Mesendoderm (in vitro differentiated cells): ENCODE data around the gene TECTB.

Experiments
- DNase-seq: peaks from one replicate; pipeline ENCODE4 v3.0.0; 2013
- H2AK5ac ChIP-seq: 2 replicates; pipeline ENCODE4 v1.6.1; 2013; ENCODE audit warnings: low read length, inconsistent platforms
- H2BK120ac ChIP-seq: 2 replicates; pipeline ENCODE4 v1.6.1; 2013; ENCODE audit warnings: low read depth, mild to moderate bottlenecking, low read length, moderate library complexity, mixed read lengths
- H2BK15ac ChIP-seq: replicated peaks from 2 replicates; pipeline ENCODE4 v1.6.1; 2013; ENCODE audit warnings: low read depth, mild to moderate bottlenecking, moderate library complexity
- H2BK5ac ChIP-seq: 2 replicates; pipeline ENCODE4 v1.6.1; 2013; ENCODE audit warnings: low read length, inconsistent platforms
- H3K18ac ChIP-seq: 2 replicates; pipeline ENCODE4 v1.6.1; 2013; ENCODE audit warnings: mild to moderate bottlenecking, low read length, mixed read lengths
- H3K23ac ChIP-seq: one replicate; pipeline ENCODE4 v1.6.1; 2013; ENCODE audit warnings: low read length
- H3K27ac ChIP-seq: 2 replicates; pipeline ENCODE4 v1.5.1; 2013; ENCODE audit warnings: low read depth, mild to moderate bottlenecking, inconsistent platforms, low read length, moderate library complexity
- H3K27me3 ChIP-seq: 2 replicates; pipeline ENCODE4 v1.6.1; 2013; ENCODE audit warnings: low read length, control low read depth, mild to moderate bottlenecking, inconsistent platforms; ENCODE audit not compliant: insufficient read depth, poor library complexity
- H3K36me3 ChIP-seq: 2 replicates; pipeline ENCODE4 v1.6.1; 2013; ENCODE audit warnings: low read length, inconsistent platforms; ENCODE audit not compliant: control insufficient read depth, insufficient read depth
- H3K4ac ChIP-seq: one replicate; pipeline ENCODE4 v1.6.1; 2013; ENCODE audit warnings: low read depth, mild to moderate bottlenecking, low read length, moderate library complexity
- H3K4me1 ChIP-seq: 2 replicates; pipeline ENCODE4 v1.6.1; 2013; ENCODE audit warnings: low read depth, low read length, inconsistent platforms; ENCODE audit not compliant: control insufficient read depth
- H3K4me2 ChIP-seq: 2 replicates; pipeline ENCODE4 v1.6.1; 2013; ENCODE audit warnings: low read length
- H3K4me3 ChIP-seq: 2 replicates; pipeline ENCODE4 v1.5.1; 2013; ENCODE audit warnings: mild to moderate bottlenecking, low read length
- H3K56ac ChIP-seq: one replicate; pipeline ENCODE4 v1.6.1; 2013; ENCODE audit warnings: low read length
- H3K79me1 ChIP-seq: 2 replicates; pipeline ENCODE4 v1.6.1; 2013; ENCODE audit warnings: low read length, inconsistent platforms
- H3K79me2 ChIP-seq: 2 replicates; pipeline ENCODE4 v1.6.1; 2013; ENCODE audit warnings: mild to moderate bottlenecking, low read length; ENCODE audit not compliant: control insufficient read depth, insufficient read depth
- H3K9ac ChIP-seq: 2 replicates; pipeline ENCODE4 v1.6.1; 2013; ENCODE audit warnings: low read length, inconsistent platforms
- H4K5ac ChIP-seq: one replicate; pipeline ENCODE4 v1.6.1; 2013; ENCODE audit warnings: low read length
- H4K8ac ChIP-seq: one replicate; pipeline ENCODE4 v1.6.1; 2013; ENCODE audit warnings: low read depth, mild to moderate bottlenecking, control low read depth, low read length, moderate library complexity
- WGBS: extraction: QIAGEN DNeasy Blood & Tissue Kit; methylation state at CpG from one replicate; pipeline ENCODE4 v1.1.7; 2013; ENCODE audit warnings: low lambda C conversion rate, missing lambda C conversion rate; ENCODE audit not compliant: insufficient coverage; ENCODE audit errors: extremely low coverage; 5-methylcytosine and 5-hydroxymethylcytosine counted together

The TECTB gene

DNA sequence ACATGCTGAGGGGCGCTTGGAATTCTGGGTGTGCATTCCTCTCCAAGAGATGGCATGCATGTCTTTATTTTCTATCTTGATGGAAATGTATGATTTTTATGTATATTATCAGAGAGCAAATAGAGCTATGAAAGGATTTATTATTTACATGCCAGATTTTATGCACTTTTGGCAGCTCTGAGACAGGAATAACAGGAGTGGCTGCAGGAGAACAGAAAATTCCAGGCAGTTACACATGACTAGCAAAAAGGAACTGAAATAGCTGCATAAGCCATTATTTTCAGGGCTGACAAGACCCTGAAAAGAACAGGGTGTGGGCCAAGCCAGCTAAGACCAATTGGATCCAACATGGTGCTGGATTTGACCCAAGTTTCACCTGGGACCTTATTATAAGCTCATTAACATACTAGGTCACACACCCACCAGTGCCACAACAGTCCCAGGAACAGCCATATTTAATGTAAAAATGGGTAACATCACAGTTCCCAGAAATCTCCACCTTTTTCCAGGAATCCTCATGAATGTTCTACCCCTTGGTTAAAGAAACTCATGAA is 47.5 kb downstream of the TECTB start:
- Histone ChIP-seq H3K9ac (no peak overlapping the region), H2BK15ac (no peak overlapping the region), H3K56ac (no peak overlapping the region), H3K79me2 (no peaks in the 10 kb centered on the region), H3K4me1 (no peaks in the 10 kb centered on the region), H3K4ac (no peak overlapping the region), H3K27me3 (no peaks in the 10 kb centered on the region), H2BK5ac (no peak overlapping the region), H3K23ac (no peak overlapping the region), H3K27ac (no peak overlapping the region), H3K4me2 (no peak overlapping the region), H4K5ac (no peak overlapping the region), H3K79me1 (no peaks in the 10 kb centered on the region), H3K36me3 (no peaks in the 10 kb centered on the region), H2AK5ac (no peak overlapping the region), H3K4me3 (no peak overlapping the region), H4K8ac (no peak overlapping the region), H3K18ac (no peak overlapping the region), H2BK120ac (no peak overlapping the region)
- WGBS = no CpG with 5 or more reads among the region's 1 CpG
- DNase-seq = no peak

DNA sequence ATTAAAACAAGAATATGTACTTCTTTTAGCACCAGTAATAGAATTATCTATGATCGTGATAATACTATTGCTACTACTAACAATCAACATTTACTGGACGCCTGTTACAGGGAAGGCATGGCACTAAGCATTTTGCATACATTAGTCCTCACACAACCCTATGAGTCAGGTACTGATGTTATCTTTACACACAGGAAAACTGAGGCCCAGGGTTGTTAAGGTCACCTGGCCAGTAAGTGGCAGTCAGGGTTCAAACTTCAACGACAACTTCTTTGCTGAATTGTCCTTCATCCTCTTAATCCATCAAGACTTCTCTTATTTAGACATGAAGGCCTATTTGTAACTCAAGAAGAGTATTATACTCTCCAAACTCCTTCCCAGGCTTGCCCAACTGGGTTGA is 48.8 kb downstream of the TECTB start:
- no peaks in the 10 kb centered on the region for H3K27me3 ChIP-seq
- H3K79me2 ChIP-seq = no peaks in the 10 kb centered on the region
- H3K9ac ChIP-seq = no peak overlapping the region
- no peak overlapping the region for H3K56ac ChIP-seq
- H3K36me3 ChIP-seq = no peaks in the 10 kb centered on the region
- no peak for DNase-seq
- no peak overlapping the region for H2BK5ac ChIP-seq
- WGBS = no CpG with 5 or more reads among the region's 3 CpGs
- H4K8ac ChIP-seq = no peak overlapping the region
- H2BK120ac ChIP-seq = no peak overlapping the region
- H3K4me1 ChIP-seq = no peaks in the 10 kb centered on the region
- H3K4me3 ChIP-seq = no peak overlapping the region
- no peak overlapping the region for H4K5ac ChIP-seq
- H3K4ac ChIP-seq = no peak overlapping the region
- H3K18ac ChIP-seq = no peak overlapping the region
- H3K27ac ChIP-seq = no peak overlapping the region
- H2AK5ac ChIP-seq = no peak overlapping the region
- H2BK15ac ChIP-seq = no peak overlapping the region
- no peaks in the 10 kb centered on the region for H3K79me1 ChIP-seq
- no peak overlapping the region for H3K4me2 ChIP-seq
- no peak overlapping the region for H3K23ac ChIP-seq

DNA sequence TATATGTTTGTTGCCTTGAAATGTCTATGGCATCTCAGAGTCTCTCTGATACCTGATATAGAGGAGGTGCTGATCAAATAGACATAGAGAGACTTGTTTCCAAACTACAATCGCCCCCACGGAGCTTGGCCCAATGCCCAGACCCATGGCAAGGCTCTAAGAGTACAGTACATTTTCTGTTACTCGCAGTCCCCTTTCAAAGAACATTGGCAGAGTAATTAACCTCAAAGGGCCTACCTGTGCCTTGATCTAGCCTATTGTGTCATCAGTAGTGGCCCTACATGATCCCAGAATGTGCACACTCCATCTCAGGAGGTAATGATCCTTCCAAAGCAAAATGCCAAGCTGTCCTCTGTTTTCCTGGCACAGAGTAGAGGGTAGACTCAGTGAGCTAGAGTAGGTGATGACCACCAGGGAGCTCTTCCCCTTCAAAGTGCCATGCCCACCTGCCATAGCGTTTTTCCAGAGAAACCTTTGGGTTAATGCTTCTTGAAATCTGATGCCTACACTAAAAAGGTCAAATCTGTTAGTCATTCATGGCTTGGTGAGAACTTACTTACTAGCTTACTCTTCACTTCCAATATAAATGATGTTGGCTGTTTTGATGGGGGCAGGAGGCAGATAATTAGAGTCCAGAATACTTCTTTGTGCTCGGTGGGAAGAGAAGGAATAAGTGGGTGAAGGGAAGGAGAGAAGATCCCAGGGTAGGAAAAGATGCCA is 49.5 kb downstream of the TECTB start:
- Histone ChIP-seq H3K79me2 (no peaks in the 10 kb centered on the region), H2AK5ac (no peak overlapping the region), H2BK15ac (no peak overlapping the region), H3K27me3 (no peaks in the 10 kb centered on the region), H3K18ac (no peak overlapping the region), H3K27ac (no peak overlapping the region), H3K79me1 (no peaks in the 10 kb centered on the region), H3K4me2 (no peak overlapping the region), H3K4me1 (no peaks in the 10 kb centered on the region), H3K23ac (no peak overlapping the region), H3K4ac (no peak overlapping the region), H2BK5ac (no peak overlapping the region), H2BK120ac (no peak overlapping the region), H4K8ac (no peak overlapping the region), H3K56ac (no peak overlapping the region), H3K36me3 (no peaks in the 10 kb centered on the region), H4K5ac (no peak overlapping the region), H3K9ac (no peak overlapping the region), H3K4me3 (no peak overlapping the region)
- DNase-seq = no peak
- no CpG with 5 or more reads among the region's 5 CpGs for WGBS

DNA sequence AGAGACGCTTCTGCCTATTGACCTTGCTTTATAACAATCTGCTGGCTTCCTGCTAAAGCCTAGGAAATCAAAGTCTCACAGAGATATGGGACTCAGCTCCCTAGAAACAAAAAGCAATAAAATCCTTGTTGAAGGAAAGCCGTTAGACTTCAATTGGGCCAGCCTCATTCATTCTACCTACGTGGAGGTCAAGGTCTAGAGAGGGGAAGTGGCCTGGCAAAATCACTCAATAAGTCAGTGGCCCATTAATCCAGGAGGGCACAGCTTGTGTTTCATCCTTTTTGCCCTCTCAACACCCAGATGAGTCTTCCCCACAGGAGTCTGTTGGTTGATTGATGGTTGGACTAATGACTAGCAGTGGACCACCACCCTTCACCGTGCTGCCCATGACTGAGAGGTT is 50.3 kb downstream of the TECTB start:
- Histone ChIP-seq H4K5ac (no peak overlapping the region), H3K4me2 (no peak overlapping the region), H3K4me3 (no peak overlapping the region), H2AK5ac (no peak overlapping the region), H2BK15ac (no peak overlapping the region), H3K79me1 (no peaks in the 10 kb centered on the region), H2BK120ac (no peak overlapping the region), H3K27me3 (no peaks in the 10 kb centered on the region), H3K27ac (no peak overlapping the region), H3K4ac (no peak overlapping the region), H3K79me2 (no peaks in the 10 kb centered on the region), H3K56ac (no peak overlapping the region), H3K18ac (no peak overlapping the region), H3K23ac (no peak overlapping the region), H4K8ac (no peak overlapping the region), H3K4me1 (no peaks in the 10 kb centered on the region), H3K9ac (no peak overlapping the region), H3K36me3 (no peaks in the 10 kb centered on the region), H2BK5ac (no peak overlapping the region)
- no CpG with 5 or more reads among the region's 4 CpGs for WGBS
- DNase-seq = no peak

DNA sequence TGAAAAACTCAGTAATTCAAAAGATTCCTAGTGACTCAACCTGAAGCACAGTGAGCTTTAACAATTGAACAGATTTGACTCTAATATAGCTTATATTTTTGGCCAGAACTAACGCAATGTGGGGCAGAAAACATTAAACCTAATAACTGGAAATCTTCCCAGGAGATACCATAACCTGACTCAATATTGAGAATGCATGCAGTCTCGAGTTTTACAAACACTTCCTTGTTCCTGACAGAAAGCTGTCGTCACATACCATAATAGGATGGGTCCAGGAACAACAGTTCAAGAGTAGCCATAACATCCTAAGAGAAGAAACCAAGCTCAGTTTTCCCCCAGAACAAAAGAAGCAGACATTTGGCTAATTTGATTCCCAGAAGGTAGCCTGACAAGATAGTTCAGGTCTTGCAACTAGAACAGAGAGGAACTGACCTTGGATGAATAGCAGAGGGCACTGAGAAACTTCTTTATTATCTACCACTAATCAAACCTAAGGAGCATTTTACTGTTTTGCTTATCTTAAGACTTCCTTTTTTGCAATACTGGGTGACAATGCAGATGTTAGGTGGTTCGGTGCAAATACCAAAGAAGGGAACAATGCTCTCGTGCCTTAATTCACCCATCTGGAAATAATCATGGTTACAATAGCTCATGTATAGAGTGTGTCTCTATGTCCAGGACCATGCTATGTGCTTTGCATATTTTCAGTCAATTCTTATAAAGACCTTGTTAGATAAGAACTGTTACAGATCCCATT is 52.1 kb downstream of the TECTB start:
- Histone ChIP-seq H2BK120ac (no peak overlapping the region), H3K79me2 (no peaks in the 10 kb centered on the region), H3K56ac (no peak overlapping the region), H2BK5ac (no peak overlapping the region), H3K27ac (no peak overlapping the region), H3K4me2 (no peak overlapping the region), H3K4ac (no peak overlapping the region), H4K8ac (no peak overlapping the region), H2AK5ac (no peak overlapping the region), H3K9ac (no peak overlapping the region), H3K4me1 (no peaks in the 10 kb centered on the region), H3K18ac (no peak overlapping the region), H3K27me3 (no peaks in the 10 kb centered on the region), H4K5ac (no peak overlapping the region), H3K4me3 (no peak overlapping the region), H3K23ac (no peak overlapping the region), H2BK15ac (no peak overlapping the region), H3K79me1 (no peaks in the 10 kb centered on the region), H3K36me3 (no peaks in the 10 kb centered on the region)
- WGBS = no CpG with 5 or more reads among the region's 5 CpGs
- DNase-seq = peak; percentile 12
